GM15510 (cell line): Measurements from ENCODE around the gene LRP6.

Experiments
- POLR2A ChIP-seq: IDR thresholded peaks from 3 replicates; pipeline ENCODE4 v1.6.1; 2011; ENCODE audit warnings: borderline replicate concordance; ENCODE audit not compliant: insufficient read length; ENCODE audit errors: extremely low read depth

The LRP6 gene

DNA sequence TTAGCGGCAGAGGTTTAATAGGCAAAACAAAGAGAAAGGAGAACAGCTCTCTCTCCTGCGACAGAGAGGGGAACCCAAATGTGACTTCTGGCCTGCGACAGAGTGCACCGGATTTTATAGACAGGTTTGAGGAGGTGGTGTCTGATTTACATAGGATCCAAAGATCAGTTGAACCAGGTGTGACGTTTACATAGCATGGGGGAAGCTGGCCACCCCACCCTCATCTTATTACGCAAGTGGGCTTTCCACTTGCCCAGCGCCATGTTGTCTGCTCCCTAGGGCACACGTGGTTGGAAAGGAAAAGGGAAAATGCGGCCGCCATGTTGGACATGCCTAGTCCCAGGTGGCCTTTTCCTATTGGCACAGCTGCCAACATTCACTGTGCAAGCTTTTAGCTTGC lies 178.7 kb downstream of the LRP6 start:
- no peak for TF ChIP-seq POLR2A

DNA sequence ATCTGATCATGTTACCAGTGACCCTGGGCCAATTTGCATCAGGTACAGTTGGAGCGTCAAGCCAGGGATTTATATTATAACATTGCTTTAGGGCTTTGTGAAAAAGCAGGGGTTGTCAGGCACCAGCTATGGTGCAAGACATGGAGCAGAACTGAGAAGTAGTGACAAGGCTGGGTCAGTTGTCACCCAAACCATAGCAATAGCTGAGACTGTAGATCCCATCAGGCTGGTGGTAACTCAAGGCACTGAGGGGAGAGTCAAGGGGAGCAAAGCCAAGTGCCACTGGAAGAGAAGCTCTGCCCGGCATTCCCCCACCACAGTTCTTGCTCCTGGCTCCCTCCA lies 179.2 kb downstream of the LRP6 start:
- TF ChIP-seq POLR2A = no peak

DNA sequence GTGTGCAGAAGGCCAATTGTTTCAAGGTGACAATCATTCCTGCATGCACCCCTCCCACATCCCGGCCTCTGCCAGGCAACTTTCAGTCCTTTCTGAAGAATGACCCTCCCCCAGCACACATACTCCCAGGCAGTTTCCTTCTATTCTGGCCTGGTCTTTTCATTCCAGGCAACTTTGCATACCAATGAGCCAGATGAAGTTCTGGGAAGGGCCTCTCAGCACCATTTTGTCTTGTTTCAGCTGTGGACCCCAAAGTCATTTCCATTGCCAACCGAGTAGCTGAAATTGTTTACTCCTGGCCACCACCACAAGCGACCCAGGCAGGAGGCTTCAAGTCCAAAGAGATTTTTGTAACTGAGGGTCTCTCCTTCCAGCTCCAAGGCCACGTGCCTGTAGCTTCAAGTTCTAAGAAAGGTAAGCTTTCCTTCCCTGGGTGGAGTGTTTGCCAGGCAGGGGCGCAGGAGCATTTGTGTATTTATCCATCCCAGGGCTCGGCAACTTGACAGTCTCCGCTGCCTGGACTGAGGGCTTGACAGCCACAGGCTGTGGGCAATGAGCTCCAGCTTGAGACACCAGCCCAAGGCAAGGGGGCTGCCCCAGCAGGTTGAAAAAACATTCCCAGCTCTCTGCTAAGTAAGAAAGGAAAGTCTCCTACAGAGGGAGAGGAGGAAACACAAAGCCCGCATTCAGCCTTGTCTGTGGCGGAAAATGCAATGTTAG lies 179.7 kb downstream of the LRP6 start:
- no peak for TF ChIP-seq POLR2A

DNA sequence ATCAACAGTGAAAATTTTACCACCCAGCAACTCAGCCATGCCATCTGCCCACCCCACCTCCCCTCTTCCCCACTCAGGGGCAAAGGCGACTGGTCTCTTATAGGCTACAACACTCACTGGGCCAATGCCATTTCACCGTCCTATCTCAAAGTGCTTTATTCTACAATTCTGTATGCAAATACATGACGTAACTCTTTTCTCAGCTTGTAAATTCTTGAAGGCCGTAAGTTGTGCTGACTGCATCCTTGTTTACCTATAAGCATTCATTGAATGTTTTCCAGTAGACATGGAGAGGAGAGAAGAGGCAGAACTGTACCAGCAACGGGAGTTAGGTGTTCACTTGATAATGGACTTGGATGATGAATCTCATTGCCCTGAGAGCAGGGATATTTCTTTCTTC lies 180.5 kb downstream of the LRP6 start:
- no peak for TF ChIP-seq POLR2A

DNA sequence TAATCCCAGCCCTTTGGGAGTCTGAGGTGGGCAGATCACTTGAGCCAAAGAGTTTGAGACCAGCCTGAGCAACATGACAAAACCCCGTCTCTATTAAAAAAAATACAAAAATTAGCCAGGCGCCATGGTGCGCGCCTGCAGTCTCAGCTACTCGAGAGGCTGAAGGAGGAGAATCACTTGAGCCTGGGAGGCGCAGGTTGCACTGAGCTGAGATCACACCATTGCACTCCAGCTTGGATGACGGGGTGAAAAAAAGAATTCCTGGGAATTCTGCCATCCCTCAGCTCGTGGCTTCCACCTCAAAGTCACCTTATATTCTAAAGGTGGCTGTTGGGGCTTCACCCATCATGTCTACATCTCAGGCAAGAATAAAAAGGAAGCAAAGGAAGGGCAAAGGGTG lies 183.2 kb downstream of the LRP6 start:
- TF ChIP-seq POLR2A = no peak

DNA sequence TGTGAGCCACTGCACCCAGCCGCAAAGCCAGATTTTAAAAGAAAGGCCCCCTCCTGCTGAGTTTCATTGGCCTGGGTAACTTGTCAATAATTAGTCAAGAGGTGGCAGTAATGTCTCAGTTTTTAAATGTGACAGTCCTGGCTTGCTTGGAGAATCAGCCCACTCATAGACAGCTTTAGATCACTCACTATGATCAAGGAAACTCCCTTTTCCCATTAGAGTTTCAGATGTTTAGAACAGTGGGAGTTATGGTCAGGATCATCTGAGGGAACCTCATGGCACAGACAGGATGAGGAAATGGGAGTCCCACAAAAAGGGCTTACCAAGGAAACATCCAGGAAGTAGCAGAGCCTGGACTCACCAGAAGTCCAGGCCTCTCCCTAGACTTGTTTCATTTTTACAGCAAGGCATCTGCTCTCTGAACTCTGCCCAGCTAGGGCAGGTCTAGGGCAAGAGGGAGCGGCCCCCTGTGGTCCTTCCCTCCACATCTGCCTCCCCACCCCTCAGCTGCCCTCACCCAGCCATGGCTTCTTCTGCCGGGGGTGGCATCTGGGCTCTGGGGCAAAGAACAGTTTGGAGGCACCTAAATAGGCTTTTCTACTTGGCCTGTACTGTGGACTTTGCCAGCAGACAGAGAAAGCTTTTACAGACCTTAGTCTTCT lies 184.9 kb downstream of the LRP6 start:
- TF ChIP-seq POLR2A = no peak

DNA sequence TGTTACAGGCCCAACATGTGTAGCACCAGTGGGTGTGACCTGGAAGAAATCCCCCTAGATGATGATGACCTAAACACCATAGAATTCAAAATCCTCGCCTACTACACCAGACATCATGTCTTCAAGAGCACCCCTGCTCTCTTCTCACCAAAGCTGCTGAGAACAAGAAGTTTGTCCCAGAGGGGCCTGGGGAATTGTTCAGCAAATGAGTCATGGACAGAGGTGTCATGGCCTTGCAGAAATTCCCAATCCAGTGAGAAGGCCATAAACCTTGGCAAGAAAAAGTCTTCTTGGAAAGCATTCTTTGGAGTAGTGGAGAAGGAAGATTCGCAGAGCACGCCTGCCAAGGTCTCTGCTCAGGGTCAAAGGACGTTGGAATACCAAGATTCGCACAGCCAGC lies 187.6 kb downstream of the LRP6 start:
- TF ChIP-seq POLR2A = no peak

DNA sequence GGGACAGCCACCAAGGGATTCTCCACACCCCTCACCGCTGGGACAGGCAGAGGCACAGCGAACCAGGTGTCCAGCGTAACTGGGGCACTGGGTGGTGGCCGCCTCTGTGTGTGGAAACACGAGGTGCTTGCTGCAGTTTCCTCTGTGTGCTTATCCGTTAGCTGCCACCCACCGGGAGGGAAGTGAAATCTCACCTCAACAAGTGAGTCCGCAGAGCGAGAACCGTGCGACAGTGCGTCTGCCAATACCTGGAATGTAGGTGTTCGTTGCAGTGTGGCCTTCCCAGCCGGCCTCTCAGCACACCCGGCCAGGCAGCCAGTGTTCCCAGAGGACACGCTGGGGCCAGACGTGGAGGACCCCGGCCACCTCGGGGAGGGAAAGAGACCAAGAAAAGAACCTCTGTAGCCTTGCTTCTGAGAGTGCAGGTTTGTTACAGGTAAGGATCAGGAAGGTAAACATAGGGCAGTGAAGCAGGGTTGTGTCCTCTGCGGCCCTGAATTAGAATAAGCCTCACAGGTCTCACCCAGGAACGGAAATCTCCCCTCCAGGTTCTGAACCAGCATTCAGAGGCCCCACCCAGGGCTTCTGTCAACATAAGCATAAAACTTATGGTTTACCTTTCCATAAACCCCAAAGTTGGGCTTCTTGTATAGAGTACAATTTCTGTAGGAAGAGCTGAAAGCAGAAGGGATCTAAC lies 194.6 kb downstream of the LRP6 start:
- TF ChIP-seq POLR2A = no peak

DNA sequence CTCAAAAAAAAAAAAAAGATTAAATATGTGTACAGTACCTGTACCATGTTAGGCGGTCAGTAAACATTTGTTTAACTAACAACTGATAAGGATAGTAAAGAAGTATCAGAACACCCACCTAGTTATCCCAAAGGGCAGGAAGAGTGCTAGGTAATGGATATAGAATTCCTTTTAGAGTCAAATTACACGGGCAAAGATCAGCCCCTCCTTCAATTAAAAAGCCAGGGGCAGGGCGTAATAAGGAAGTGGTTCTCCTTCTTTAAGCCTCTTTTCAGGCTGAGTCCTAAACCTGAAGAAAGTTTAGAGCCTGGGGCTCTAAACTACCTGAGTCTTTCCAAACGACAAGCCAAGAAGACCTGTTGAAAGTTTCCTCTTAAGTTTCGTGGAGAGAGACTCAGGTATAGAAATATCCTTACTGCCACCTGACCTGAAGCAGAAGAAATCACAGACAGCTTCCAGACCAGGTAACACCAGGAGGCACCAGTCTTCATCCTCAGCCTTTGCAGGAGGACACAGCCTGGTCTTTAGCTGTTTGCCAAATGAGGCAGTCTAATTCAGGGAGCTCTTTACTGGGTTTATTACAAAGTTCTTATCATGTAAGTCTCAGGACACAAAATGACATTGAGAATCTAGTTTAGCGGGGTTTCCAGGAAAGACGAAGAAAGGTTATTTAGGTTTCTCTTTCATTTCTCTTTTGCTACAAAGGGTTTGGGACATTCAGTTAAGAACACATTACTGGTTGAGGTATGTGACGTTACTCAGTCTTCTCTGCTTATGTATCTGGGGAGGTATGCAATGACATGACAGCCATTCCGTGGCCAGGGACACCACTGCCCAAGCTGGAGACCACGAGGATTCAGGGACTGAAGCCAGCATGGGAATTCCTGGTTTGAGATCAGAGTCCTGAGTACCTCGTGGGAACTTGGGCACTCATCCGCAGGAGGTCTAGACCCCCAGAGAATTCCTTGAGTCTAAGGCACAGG lies 195.9 kb downstream of the LRP6 start, which contains the start of gene BCL2L14:
Gene BCL2L14 (plus strand): TSS at position 266 of the 983 bp plus-strand sequence. CDS start 8,367 bp downstream, outside the sequence.
- TF ChIP-seq POLR2A = no peak

DNA sequence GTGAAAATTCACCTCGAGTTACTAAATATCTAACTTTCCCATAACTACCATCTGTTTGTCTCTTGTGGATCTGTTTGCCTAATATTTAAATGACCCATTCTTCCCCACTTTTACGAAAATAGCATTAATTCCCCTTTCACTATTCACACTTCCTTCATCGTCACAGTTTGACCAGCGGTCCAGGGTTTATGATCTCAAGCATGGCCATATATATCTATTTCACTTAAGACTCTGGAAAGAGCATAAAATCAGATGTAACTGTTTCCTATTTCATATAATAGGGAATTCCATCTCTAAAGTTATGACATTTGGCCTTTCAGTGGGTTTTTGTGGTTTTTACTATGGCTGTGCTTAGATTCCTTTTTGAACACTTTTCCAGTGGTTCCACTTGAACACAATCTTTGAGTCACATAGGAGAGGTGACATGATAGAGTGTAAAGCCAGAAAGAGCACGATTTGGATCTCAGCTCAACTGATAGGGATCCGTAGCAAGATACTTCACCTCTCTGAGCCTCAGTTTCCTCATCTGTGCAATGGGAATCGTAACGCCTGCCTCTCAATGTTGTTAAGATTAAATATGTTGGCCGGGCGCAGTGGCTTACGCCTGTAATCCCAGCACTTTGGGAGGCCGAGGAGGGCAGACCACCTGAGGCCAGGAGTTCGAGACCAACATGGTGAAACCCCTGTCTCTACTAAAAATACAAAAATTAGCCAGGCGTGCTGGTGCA lies 196.9 kb downstream of the LRP6 start:
- no peak for TF ChIP-seq POLR2A

DNA sequence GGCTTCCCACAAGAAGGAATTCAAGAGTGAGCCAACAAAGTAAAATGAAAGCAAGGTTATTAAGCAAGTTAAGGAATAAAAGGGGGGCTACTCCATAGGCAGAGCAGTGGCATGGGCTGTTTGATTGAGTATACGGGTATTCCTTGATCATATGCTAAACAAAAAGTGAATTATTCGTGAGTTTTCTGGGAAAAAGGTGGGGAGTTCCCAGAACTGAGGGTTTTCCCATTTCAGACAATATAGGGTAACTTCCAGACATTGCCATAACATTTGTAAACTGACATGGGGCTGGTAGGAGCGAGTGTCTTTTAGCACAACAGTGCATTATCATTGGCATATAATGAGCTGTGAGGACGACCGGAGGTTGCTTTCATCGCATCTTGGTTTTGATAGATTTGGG lies 198.1 kb downstream of the LRP6 start:
- no peak for TF ChIP-seq POLR2A
